KMS-11 (cell line): ENCODE measurements around the gene ELOA.
"Not testable (repeated sequence)": the region's sequence is repeated elsewhere in the genome, so short reads cannot be mapped to it uniquely, and the experiment has no call there.

Experiments used
- H2AFZ ChIP-seq: fragments of 200-600 bp; sonication (generic); 2 replicates; pipeline ENCODE4 v1.6.1; 2016; ENCODE audit warnings: antibody characterized with exemption, mixed run types, low read depth
- H3K27ac ChIP-seq: fragments of 200-600 bp; sonication (generic); 2 replicates; pipeline ENCODE4 v1.6.1; 2016; ENCODE audit warnings: mild to moderate bottlenecking, mixed run types
- H3K27me3 ChIP-seq: fragments of 200-600 bp; sonication (generic); 2 replicates; pipeline ENCODE4 v1.6.1; 2017; ENCODE audit warnings: mild to moderate bottlenecking, low read depth, mixed run types, moderate library complexity; ENCODE audit not compliant: insufficient read depth
- H3K36me3 ChIP-seq: fragments of 200-600 bp; sonication (generic); 2 replicates; pipeline ENCODE4 v1.6.1; 2017; ENCODE audit warnings: mild to moderate bottlenecking, mixed run types; ENCODE audit not compliant: insufficient read depth
- H3K4me1 ChIP-seq: fragments of 200-600 bp; sonication (generic); 2 replicates; pipeline ENCODE4 v1.6.1; 2016; ENCODE audit warnings: mild to moderate bottlenecking, low read depth, mixed run types; ENCODE audit not compliant: poor library complexity, severe bottlenecking
- H3K4me2 ChIP-seq: fragments of 200-600 bp; sonication (generic); 2 replicates; pipeline ENCODE4 v1.7.0; 2016; ENCODE audit warnings: mild to moderate bottlenecking, mixed run types
- H3K4me3 ChIP-seq: fragments of 200-600 bp; sonication (generic); IDR thresholded peaks from 2 replicates; pipeline ENCODE4 v1.6.1; 2017; ENCODE audit warnings: low read depth, low read length, mixed read lengths; ENCODE audit not compliant: insufficient read depth
- H3K79me2 ChIP-seq: fragments of 200-600 bp; sonication (generic); 2 replicates; pipeline ENCODE4 v1.6.1; 2016; ENCODE audit warnings: low read depth, mixed run types; ENCODE audit not compliant: insufficient read depth
- H3K9ac ChIP-seq: fragments of 200-600 bp; sonication (generic); 2 replicates; pipeline ENCODE4 v1.6.1; 2016; ENCODE audit warnings: mild to moderate bottlenecking, mixed run types
- H4K20me1 ChIP-seq: fragments of 200-600 bp; sonication (generic); 2 replicates; pipeline ENCODE4 v1.6.1; 2016; ENCODE audit warnings: mild to moderate bottlenecking, mixed run types; ENCODE audit not compliant: insufficient read depth
- TF ChIP-seq, protein P1 (sequence below): fragments of 200-600 bp; sonication (generic); conservative IDR thresholded peaks from 2 replicates; pipeline ENCODE4 v1.6.1; 2017; ENCODE audit warnings: low read depth, mild to moderate bottlenecking, antibody characterized with exemption, low read length, moderate library complexity, mixed read lengths

Gene ELOA

GRCh38 chr1:23792151-23792945 lies 49.1 kb downstream of the ELOA start:
- Histone ChIP-seq H3K27me3 (no peaks in the 10 kb centered on the region), H2AFZ (no peak overlapping the region), H3K9ac (no peak overlapping the region), H3K79me2 (peaks cover 20% of the 10 kb centered on the region; the same call in 1 of the 2 replicates), H3K4me3 (no peak overlapping the region), H3K36me3 (no peaks in the 10 kb centered on the region), H4K20me1 (no peaks in the 10 kb centered on the region), H3K4me2 (peak overlapping the region; percentile 39; the same call in 1 of the 2 replicates), H3K27ac (no peak overlapping the region), H3K4me1 (peaks cover 14% of the 10 kb centered on the region)
- TF ChIP-seq, protein P1, sequence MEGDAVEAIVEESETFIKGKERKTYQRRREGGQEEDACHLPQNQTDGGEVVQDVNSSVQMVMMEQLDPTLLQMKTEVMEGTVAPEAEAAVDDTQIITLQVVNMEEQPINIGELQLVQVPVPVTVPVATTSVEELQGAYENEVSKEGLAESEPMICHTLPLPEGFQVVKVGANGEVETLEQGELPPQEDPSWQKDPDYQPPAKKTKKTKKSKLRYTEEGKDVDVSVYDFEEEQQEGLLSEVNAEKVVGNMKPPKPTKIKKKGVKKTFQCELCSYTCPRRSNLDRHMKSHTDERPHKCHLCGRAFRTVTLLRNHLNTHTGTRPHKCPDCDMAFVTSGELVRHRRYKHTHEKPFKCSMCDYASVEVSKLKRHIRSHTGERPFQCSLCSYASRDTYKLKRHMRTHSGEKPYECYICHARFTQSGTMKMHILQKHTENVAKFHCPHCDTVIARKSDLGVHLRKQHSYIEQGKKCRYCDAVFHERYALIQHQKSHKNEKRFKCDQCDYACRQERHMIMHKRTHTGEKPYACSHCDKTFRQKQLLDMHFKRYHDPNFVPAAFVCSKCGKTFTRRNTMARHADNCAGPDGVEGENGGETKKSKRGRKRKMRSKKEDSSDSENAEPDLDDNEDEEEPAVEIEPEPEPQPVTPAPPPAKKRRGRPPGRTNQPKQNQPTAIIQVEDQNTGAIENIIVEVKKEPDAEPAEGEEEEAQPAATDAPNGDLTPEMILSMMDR, result no peak

GRCh38 chr1:23793018-23793781 lies 49.9 kb downstream of the ELOA start:
- TF ChIP-seq, protein P1, result no peak
- no peaks in the 10 kb centered on the region for H4K20me1 ChIP-seq
- no peak overlapping the region for H2AFZ ChIP-seq
- no peak overlapping the region for H3K27ac ChIP-seq
- no peak overlapping the region for H3K4me2 ChIP-seq
- no peaks in the 10 kb centered on the region for H3K27me3 ChIP-seq
- peaks cover 20% of the 10 kb centered on the region; the same call in 1 of the 2 replicates for H3K79me2 ChIP-seq
- no peak overlapping the region for H3K4me3 ChIP-seq
- no peaks in the 10 kb centered on the region for H3K36me3 ChIP-seq
- peaks cover 14% of the 10 kb centered on the region for H3K4me1 ChIP-seq
- no peak overlapping the region for H3K9ac ChIP-seq

GRCh38 chr1:23793861-23794731 lies 50.8 kb downstream of the ELOA start:
- no peaks in the 10 kb centered on the region for H4K20me1 ChIP-seq
- peaks cover 14% of the 10 kb centered on the region for H3K4me1 ChIP-seq
- no peak overlapping the region for H2AFZ ChIP-seq
- H3K27me3 ChIP-seq, result no peaks in the 10 kb centered on the region
- H3K36me3 ChIP-seq, result no peaks in the 10 kb centered on the region
- H3K9ac ChIP-seq, result no peak overlapping the region
- no peak overlapping the region for H3K27ac ChIP-seq
- no peak overlapping the region for H3K4me3 ChIP-seq
- TF ChIP-seq, protein P1, result no peak
- H3K4me2 ChIP-seq, result no peak overlapping the region
- peaks cover 20% of the 10 kb centered on the region; the same call in 1 of the 2 replicates for H3K79me2 ChIP-seq

GRCh38 chr1:23794732-23795182 lies 51.5 kb downstream of the ELOA start:
- not testable (repeated sequence) for H3K36me3 ChIP-seq, H3K27ac ChIP-seq, H3K9ac ChIP-seq, H2AFZ ChIP-seq, H4K20me1 ChIP-seq, H3K27me3 ChIP-seq, H3K4me2 ChIP-seq, H3K4me3 ChIP-seq
- Histone ChIP-seq H3K79me2 (peaks cover 20% of the 10 kb centered on the region; the same call in 1 of the 2 replicates), H3K4me1 (peaks cover 20% of the 10 kb centered on the region)
